HEK293 (cell line): ENCODE data around the gene UBXN4.

Source experiments
- CTCF ChIA-PET: fragments of 350-600 bp; formaldehyde crosslinking; extraction: SDS; loops from one replicate; lab custom pipeline; 2021; ENCODE audit warnings: antibody characterized with exemption; lab: Yijun Ruan, JAX
- POLR2A ChIA-PET: fragments of 300-600 bp; formaldehyde crosslinking; extraction: SDS; loops from one replicate; lab custom pipeline; 2020; ENCODE audit warnings: antibody characterized with exemption, inconsistent platforms; lab: Yijun Ruan, JAX
- H3K27ac ChIP-seq: fragments of 200-500 bp; sonication (Bioruptor generic); 2 replicates; pipeline ENCODE4 v1.5.1; 2014; ENCODE audit warnings: low read depth, low read length, control low read depth, inconsistent platforms; ENCODE audit errors: extremely low read depth
- H3K36me3 ChIP-seq, 2 experiments: fragments of 200-500 bp in 1 of 2; sonication (Bioruptor generic) in 1 of 2; 1 replicate in 1 of 2; 2 replicates in 1 of 2; pipeline ENCODE4 v1.5.1; 2014 to 2017; ENCODE audit warnings: inconsistent platforms in 2 of 2, low read length in 2 of 2; ENCODE audit not compliant: control insufficient read depth in 2 of 2, insufficient read depth in 1 of 2
- H3K4me1 ChIP-seq: fragments of 200-500 bp; sonication (Bioruptor generic); 2 replicates; pipeline ENCODE4 v1.5.1; 2014; ENCODE audit warnings: mild to moderate bottlenecking, low read length, inconsistent platforms; ENCODE audit not compliant: control insufficient read depth, insufficient read depth
- H3K4me3 ChIP-seq: 2 replicates; pipeline ENCODE4 v1.5.1; 2011; ENCODE audit warnings: low read depth, mild to moderate bottlenecking, control low read depth, low read length, moderate library complexity
- H3K9me3 ChIP-seq: fragments of 200-500 bp; sonication (Bioruptor generic); 2 replicates; pipeline ENCODE4 v1.5.1; 2014; ENCODE audit warnings: low read depth, low read length, inconsistent platforms; ENCODE audit not compliant: control insufficient read depth, insufficient read depth
- BCL11B ChIP-seq: fragments of 450-650 bp; formaldehyde crosslinking; IDR thresholded peaks from 2 replicates; pipeline ENCODE4 v1.5.1; 2016; ENCODE audit warnings: low read depth, missing biosample characterization, missing genetic modification characterization
- KLF7 ChIP-seq: fragments of 450-650 bp; formaldehyde crosslinking; IDR thresholded peaks from 2 replicates; pipeline ENCODE4 v1.5.1; 2016; ENCODE audit warnings: missing biosample characterization, missing genetic modification characterization, borderline replicate concordance
- TCF7L2 ChIP-seq: IDR thresholded peaks from 2 replicates; pipeline ENCODE4 v1.6.1; 2011; ENCODE audit warnings: low read depth, mild to moderate bottlenecking, inconsistent platforms, low read length, moderate library complexity, borderline replicate concordance
- ZBTB49 ChIP-seq: fragments of 450-650 bp; formaldehyde crosslinking; IDR thresholded peaks from 2 replicates; pipeline ENCODE4 v1.5.1; 2016; ENCODE audit warnings: missing biosample characterization, missing genetic modification characterization, low read depth
- ZNF146 ChIP-seq: fragments of 450-650 bp; formaldehyde crosslinking; IDR thresholded peaks from 2 replicates; pipeline ENCODE4 v1.5.1; 2016; ENCODE audit warnings: missing biosample characterization, missing genetic modification characterization
- ZNF16 ChIP-seq: fragments of 450-650 bp; formaldehyde crosslinking; IDR thresholded peaks from 2 replicates; pipeline ENCODE4 v1.5.1; 2016; ENCODE audit warnings: low read depth, missing biosample characterization, missing genetic modification characterization
- ZNF280C ChIP-seq: fragments of 450-650 bp; formaldehyde crosslinking; IDR thresholded peaks from 2 replicates; pipeline ENCODE4 v1.5.1; 2016; ENCODE audit warnings: missing biosample characterization, missing genetic modification characterization
- ZNF280D ChIP-seq: fragments of 450-650 bp; formaldehyde crosslinking; IDR thresholded peaks from 2 replicates; pipeline ENCODE4 v1.5.1; 2016; ENCODE audit warnings: missing biosample characterization, missing genetic modification characterization
- ZNF48 ChIP-seq: fragments of 450-650 bp; formaldehyde crosslinking; IDR thresholded peaks from 2 replicates; pipeline ENCODE4 v1.5.1; 2016; ENCODE audit warnings: missing biosample characterization, missing genetic modification characterization
- ZNF518A ChIP-seq: fragments of 450-650 bp; formaldehyde crosslinking; conservative IDR thresholded peaks from 2 replicates; pipeline ENCODE4 v1.5.1; 2016; ENCODE audit warnings: low read depth, missing biosample characterization, missing genetic modification characterization
- ZNF529 ChIP-seq: fragments of 450-650 bp; formaldehyde crosslinking; IDR thresholded peaks from 2 replicates; pipeline ENCODE4 v1.5.1; 2017; ENCODE audit warnings: missing genetic modification characterization, missing biosample characterization; ENCODE audit not compliant: insufficient replicate concordance
- ZNF530 ChIP-seq: fragments of 450-650 bp; formaldehyde crosslinking; IDR thresholded peaks from 2 replicates; pipeline ENCODE4 v1.5.1; 2016; ENCODE audit warnings: low read depth, missing biosample characterization, missing genetic modification characterization
- ZNF596 ChIP-seq: fragments of 450-650 bp; IDR thresholded peaks from 2 replicates; pipeline ENCODE4 v1.5.0; 2018; ENCODE audit warnings: missing biosample characterization, mild to moderate bottlenecking, missing genetic modification characterization, moderate library complexity
- ZNF600 ChIP-seq: fragments of 450-650 bp; formaldehyde crosslinking; IDR thresholded peaks from 2 replicates; pipeline ENCODE4 v1.5.1; 2016; ENCODE audit warnings: missing biosample characterization, missing genetic modification characterization
- ZNF621 ChIP-seq: fragments of 450-650 bp; formaldehyde crosslinking; IDR thresholded peaks from 2 replicates; pipeline ENCODE4 v1.5.1; 2017; ENCODE audit warnings: missing biosample characterization, missing genetic modification characterization
- ZNF692 ChIP-seq: fragments of 450-650 bp; formaldehyde crosslinking; IDR thresholded peaks from 2 replicates; pipeline ENCODE4 v1.5.1; 2016; ENCODE audit warnings: missing biosample characterization, missing genetic modification characterization

UBXN4 gene

GRCh38 chr2:135745545-135745944 is 3.9 kb downstream of the UBXN4 start (continued):
- TF ChIP-seq ZNF280D (tag by site-specific recombination), result no peak

GRCh38 chr2:135755573-135755972 is 13.9 kb downstream of the UBXN4 start:
- ChIA-PET CTCF (interaction anchor here (0.7 to 0.9 kb wide), 3 partner anchors 9 to 752 kb away, joined by 3 to 6 read pairs (median 4); no protein-coding TSS in a partner anchor), POLR2A (no interaction called here)
- no peak overlapping the region for H3K27ac ChIP-seq
- no peaks in the 10 kb centered on the region for H3K4me1 ChIP-seq
- H3K4me3 ChIP-seq, result no peak overlapping the region
- no peaks in the 10 kb centered on the region; the same call in 1 of the 2 replicates for H3K9me3 ChIP-seq
- H3K36me3 ChIP-seq, result peaks cover 85 to 86% of the 10 kb centered on the region in 2 experiments
- no peak for TF ChIP-seq ZNF16 (tag by site-specific recombination)
- no peak for TF ChIP-seq ZNF518A
- no peak for TF ChIP-seq ZNF48
- TF ChIP-seq ZNF146, result no peak
- no peak for TF ChIP-seq ZNF529 (tag by site-specific recombination)
- no peak for TF ChIP-seq KLF7 (tag by site-specific recombination)
- TF ChIP-seq ZNF600 (tag by site-specific recombination), result no peak
- TF ChIP-seq ZNF280D (tag by site-specific recombination), result no peak
- TF ChIP-seq TCF7L2, result no peak
- TF ChIP-seq ZNF280C (tag by site-specific recombination), result no peak
- no peak for TF ChIP-seq ZNF596
- no peak for TF ChIP-seq ZNF621 (tag by site-specific recombination)
- no peak for TF ChIP-seq ZNF692
- TF ChIP-seq ZBTB49 (tag by site-specific recombination), result no peak
- TF ChIP-seq ZNF530 (tag by site-specific recombination), result no peak
- no peak for TF ChIP-seq BCL11B (tag by site-specific recombination)
